Neutrophil (primary cell): ENCODE data around the gene ABHD15.
A peak's percentile ranks its signal among the peaks of the same experiment; 100 is the strongest.

Experiments used
- H3K27ac ChIP-seq: fragments of 200-600 bp; sonication (generic); 2 replicates; pipeline ENCODE4 v1.5.1; 2016; ENCODE audit warnings: mild to moderate bottlenecking, moderate library complexity
- H3K27me3 ChIP-seq: fragments of 200-600 bp; sonication (generic); 2 replicates; pipeline ENCODE4 v1.6.0; 2016; ENCODE audit warnings: mild to moderate bottlenecking
- H3K36me3 ChIP-seq: fragments of 200-600 bp; sonication (generic); 2 replicates; pipeline ENCODE4 v1.5.1; 2017
- H3K4me1 ChIP-seq, 2 experiments: fragments of 200-600 bp in 1 of 2; sonication (generic) in 1 of 2; 1 replicate in 1 of 2; 2 replicates in 1 of 2; pipeline versions ENCODE4 v1.5.1 to v1.6.1; 2013 to 2016; ENCODE audit warnings: low read depth in 1 of 2, low read length in 1 of 2, mild to moderate bottlenecking in 1 of 2, moderate library complexity in 1 of 2; ENCODE audit not compliant: control insufficient read depth in 1 of 2, insufficient read depth in 1 of 2
- H3K4me3 ChIP-seq, 2 experiments: fragments of 200-600 bp in 1 of 2; sonication (generic) in 1 of 2; 1 replicate in 1 of 2; 2 replicates in 1 of 2; pipeline ENCODE4 v1.5.1; 2013 to 2016; ENCODE audit warnings: low read depth in 1 of 2, low read length in 1 of 2, mild to moderate bottlenecking in 1 of 2, moderate library complexity in 1 of 2
- H3K9me3 ChIP-seq: fragments of 200-600 bp; sonication (generic); 2 replicates; pipeline ENCODE4 v1.5.1; 2016
- TF ChIP-seq, protein P1 (sequence below): fragments of 200-600 bp; sonication (generic); IDR thresholded peaks from 2 replicates; pipeline ENCODE4 v1.5.1; 2016; ENCODE audit warnings: antibody characterized with exemption

ABHD15 gene

DNA sequence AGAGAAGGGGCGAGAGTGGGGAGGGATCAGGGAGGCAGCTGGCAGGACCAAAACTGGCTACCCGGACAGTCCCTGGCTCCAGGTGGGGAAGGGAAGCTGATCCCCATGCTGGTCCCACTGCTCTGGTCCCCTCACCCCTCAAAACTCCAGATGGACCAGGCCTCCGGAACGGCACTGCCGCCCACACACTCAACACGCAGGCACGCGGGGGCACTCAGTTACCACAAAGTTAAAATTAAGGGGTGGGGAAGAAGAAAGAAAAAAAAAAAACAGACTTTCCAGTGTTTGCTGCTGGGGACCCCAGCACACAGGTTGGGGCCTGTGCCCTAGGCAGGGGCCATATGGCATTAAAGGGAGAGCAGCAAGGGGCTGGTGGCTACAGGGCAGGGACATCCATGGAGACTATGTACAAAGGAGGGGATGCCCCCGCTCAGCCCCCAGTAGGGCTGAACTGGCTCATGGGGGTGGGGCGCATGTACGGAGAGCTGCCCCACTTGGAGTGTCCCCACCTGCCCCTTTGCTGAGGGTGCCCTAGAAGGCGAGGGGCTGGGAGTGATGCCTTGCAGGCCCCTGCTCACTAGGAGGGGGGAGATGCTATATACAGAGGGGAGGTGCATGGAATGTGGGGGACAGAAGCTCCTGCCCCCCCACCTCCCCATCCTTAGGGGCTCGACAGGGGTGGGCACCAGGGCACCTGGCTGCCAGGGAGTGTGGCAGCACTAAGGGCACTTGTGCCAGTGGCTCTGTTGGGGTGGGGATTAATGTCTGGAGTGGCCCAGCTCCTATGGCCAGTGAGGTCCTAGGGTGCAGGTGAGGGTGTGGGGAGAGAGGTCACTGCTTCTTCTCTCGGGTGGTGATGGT, 7.3 kb upstream of the ABHD15 start:
- no peak overlapping the region for H3K27ac ChIP-seq
- H3K4me1 ChIP-seq, result peaks cover 3 to 10% of the 10 kb centered on the region in 2 experiments
- H3K27me3 ChIP-seq, result peaks cover 16% of the 10 kb centered on the region
- no peaks in the 10 kb centered on the region for H3K9me3 ChIP-seq
- TF ChIP-seq, protein P1, sequence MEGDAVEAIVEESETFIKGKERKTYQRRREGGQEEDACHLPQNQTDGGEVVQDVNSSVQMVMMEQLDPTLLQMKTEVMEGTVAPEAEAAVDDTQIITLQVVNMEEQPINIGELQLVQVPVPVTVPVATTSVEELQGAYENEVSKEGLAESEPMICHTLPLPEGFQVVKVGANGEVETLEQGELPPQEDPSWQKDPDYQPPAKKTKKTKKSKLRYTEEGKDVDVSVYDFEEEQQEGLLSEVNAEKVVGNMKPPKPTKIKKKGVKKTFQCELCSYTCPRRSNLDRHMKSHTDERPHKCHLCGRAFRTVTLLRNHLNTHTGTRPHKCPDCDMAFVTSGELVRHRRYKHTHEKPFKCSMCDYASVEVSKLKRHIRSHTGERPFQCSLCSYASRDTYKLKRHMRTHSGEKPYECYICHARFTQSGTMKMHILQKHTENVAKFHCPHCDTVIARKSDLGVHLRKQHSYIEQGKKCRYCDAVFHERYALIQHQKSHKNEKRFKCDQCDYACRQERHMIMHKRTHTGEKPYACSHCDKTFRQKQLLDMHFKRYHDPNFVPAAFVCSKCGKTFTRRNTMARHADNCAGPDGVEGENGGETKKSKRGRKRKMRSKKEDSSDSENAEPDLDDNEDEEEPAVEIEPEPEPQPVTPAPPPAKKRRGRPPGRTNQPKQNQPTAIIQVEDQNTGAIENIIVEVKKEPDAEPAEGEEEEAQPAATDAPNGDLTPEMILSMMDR, result no peak
- no peak overlapping the region for H3K4me3 ChIP-seq
- H3K36me3 ChIP-seq, result peaks cover 47% of the 10 kb centered on the region

- H3K4me3 ChIP-seq, result no peak overlapping the region
- H3K36me3 ChIP-seq, result peaks cover 47% of the 10 kb centered on the region
- TF ChIP-seq, protein P1, result no peak
- peaks cover 22% of the 10 kb centered on the region for H3K27me3 ChIP-seq
- H3K9me3 ChIP-seq, result no peaks in the 10 kb centered on the region
- peaks cover 8 to 15% of the 10 kb centered on the region in 2 experiments for H3K4me1 ChIP-seq
- no peak overlapping the region for H3K27ac ChIP-seq
Observed at GRCh38 chr17:29573558-29573869, 6.7 kb upstream of the ABHD15 start.

DNA sequence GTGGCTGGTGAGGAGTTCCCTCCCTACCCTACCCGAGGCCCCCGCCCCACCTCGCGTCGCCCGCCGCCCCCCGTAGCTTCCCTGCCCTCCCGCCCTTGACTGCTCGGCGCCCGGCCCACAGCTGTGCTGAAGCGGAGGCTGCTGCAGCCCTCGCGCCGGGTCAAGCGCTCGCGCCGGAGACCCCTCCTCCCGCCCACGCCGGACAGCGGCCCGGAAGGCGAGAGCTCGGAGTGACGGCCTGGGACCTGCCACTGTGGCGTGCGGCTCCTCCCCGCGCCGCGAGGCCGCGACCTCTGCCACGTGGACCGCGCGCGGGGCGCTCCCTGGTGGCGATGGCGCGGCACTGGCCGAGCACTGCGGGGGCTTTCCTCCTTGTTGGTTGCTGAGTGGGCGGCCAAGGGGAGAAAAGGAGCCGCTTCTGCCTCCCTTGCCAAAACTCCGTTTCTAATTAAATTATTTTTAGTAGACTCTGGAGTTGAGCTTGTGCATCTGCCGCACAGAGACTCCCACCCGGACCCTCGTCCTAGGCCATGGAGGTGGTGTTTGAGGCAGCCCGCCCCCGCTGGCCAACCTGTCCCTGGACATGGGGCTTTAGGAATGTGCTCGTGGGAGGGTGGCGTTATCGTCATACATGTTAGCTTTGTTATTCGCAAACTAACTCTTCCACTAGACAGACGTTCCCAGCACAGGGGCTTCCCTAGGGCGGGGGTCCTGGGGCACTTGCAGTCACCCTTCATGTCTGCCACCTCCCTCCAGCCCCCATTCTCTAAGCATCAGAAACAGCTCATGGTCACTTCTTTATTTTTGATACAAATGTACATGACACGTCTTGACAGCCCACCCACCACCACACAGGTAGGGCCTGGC, 6.1 kb upstream of the ABHD15 start:
- H3K36me3 ChIP-seq, result peaks cover 43% of the 10 kb centered on the region
- H3K27ac ChIP-seq, result no peak overlapping the region
- H3K27me3 ChIP-seq, result peaks cover 28% of the 10 kb centered on the region
- H3K4me3 ChIP-seq, result peak overlapping the region in 1 of 2 experiments; percentile 18
- TF ChIP-seq, protein P1, result no peak
- peaks cover 12 to 19% of the 10 kb centered on the region in 2 experiments for H3K4me1 ChIP-seq
- no peaks in the 10 kb centered on the region for H3K9me3 ChIP-seq

DNA sequence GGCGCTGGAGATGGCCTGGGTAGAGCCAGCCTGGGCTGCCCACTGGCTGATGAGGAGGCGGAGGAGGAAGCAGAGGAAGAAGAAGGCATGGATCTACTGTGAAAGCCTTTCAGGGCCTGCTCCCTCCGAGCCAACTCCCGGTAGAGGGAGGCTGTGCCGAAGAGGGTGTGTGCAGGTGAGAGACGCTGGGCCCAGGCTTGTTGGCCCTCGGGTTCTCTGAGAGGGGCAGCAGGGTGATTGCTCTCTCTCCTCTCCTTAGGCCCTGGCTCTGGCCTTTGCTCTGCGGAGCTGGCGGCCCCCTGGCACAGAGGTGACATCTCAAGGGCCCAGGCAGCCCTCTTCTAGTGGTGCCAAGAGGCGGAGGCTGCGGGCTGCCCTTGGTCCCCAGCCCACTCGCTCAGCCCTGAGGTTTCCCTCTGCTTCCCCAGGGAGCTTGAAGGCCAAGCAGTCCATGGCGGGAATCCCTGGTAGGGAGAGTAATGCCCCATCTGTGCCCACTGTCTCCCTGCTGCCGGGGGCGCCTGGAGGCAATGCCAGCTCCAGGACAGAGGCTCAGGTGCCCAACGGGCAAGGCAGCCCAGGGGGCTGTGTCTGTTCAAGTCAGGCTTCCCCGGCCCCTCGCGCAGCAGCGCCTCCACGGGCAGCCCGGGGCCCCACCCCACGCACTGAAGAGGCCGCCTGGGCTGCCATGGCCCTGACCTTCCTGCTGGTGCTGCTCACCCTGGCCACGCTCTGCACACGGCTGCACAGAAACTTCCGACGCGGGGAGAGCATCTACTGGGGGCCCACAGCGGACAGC, 5.2 kb upstream of the ABHD15 start:
- H3K27ac ChIP-seq, result no peak overlapping the region
- H3K36me3 ChIP-seq, result peaks cover 35% of the 10 kb centered on the region
- peaks cover 36% of the 10 kb centered on the region for H3K27me3 ChIP-seq
- H3K4me1 ChIP-seq, result peaks cover 20 to 27% of the 10 kb centered on the region in 2 experiments
- peak overlapping the region in 1 of 2 experiments; percentile 18 for H3K4me3 ChIP-seq
- H3K9me3 ChIP-seq, result no peaks in the 10 kb centered on the region
- TF ChIP-seq, protein P1, result no peak

DNA sequence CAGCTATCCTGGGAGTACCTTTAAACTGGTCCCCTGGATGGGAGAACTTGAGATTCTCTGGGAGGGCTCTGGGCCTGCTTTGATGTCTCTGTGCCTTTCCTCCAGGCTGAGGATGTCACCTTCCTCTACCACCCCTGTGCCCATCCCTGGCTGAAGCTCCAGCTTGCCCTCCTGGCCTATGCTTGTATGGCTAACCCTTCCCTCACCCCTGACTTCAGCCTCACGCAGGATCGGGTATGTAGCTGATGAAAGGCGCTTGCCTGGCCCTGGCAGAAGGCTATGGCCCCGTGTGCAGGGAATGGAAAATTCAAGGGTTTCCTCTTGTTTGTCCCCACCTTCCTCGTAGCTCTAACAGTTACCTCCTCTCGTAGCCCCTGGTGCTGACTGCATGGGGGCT, 4.6 kb upstream of the ABHD15 start:
- Histone ChIP-seq H3K4me1 (peaks cover 24 to 33% of the 10 kb centered on the region in 2 experiments), H3K9me3 (no peaks in the 10 kb centered on the region), H3K36me3 (peaks cover 29% of the 10 kb centered on the region), H3K4me3 (no peak overlapping the region), H3K27ac (no peak overlapping the region), H3K27me3 (peaks cover 42% of the 10 kb centered on the region)
- TF ChIP-seq, protein P1, result no peak
